ENCODE measurements around the gene ORC2. TPM values are rescaled to one million over a fixed set of nuclear protein-coding genes. Genes with fewer than 3 reads are reported as not detected.
A peak's percentile ranks its signal among the peaks of the same experiment; 100 is the strongest.
"Not testable (repeated sequence)": the region's sequence is repeated elsewhere in the genome, so short reads cannot be mapped to it uniquely, and the experiment has no call there.

Gene ORC2
- total RNA-seq, 2 donors from 2014 or later: 74.6 to 88.0 TPM

GRCh38 chr2:200881715-200882249 lies 81.7 kb downstream of the ORC2 start:
- DNase-seq (ENCODE audit: low spot score in 2 of 2); H3K27ac Mint-ChIP-seq; H3K9me3 Mint-ChIP-seq; ATAC-seq: not testable (repeated sequence)
- H3K36me3 Mint-ChIP-seq: peaks cover 4 to 39% of the 10 kb centered on the region in 2 donors

- DNase-seq (ENCODE audit: low spot score in 2 of 2) (no peak), ATAC-seq (no peak)
- H3K36me3 Mint-ChIP-seq: peaks cover 4 to 51% of the 10 kb centered on the region in 2 donors
- H3K27ac Mint-ChIP-seq: no peak overlapping the region
- H3K9me3 Mint-ChIP-seq: no peaks in the 10 kb centered on the region
These were observed 85.1 kb downstream of the ORC2 start for GRCh38 chr2:200878289-200878880.

- no peak for DNase-seq (ENCODE audit: low spot score in 2 of 2)
- no peak overlapping the region for H3K27ac Mint-ChIP-seq
- H3K36me3 Mint-ChIP-seq: peaks cover 4 to 41% of the 10 kb centered on the region in 2 donors
- H3K9me3 Mint-ChIP-seq: no peaks in the 10 kb centered on the region
- no peak for ATAC-seq
These were observed 86.0 kb downstream of the ORC2 start for GRCh38 chr2:200877443-200877842.

GRCh38 chr2:200873560-200873959 lies 89.9 kb downstream of the ORC2 start:
- H3K9me3 Mint-ChIP-seq: no peaks in the 10 kb centered on the region
- H3K36me3 Mint-ChIP-seq: peaks cover 0 to 27% of the 10 kb centered on the region in 2 donors
- no peak for DNase-seq (ENCODE audit: low spot score in 2 of 2)
- no peak overlapping the region for H3K27ac Mint-ChIP-seq
- no peak for ATAC-seq

- Mint-ChIP-seq H3K9me3 (no peaks in the 10 kb centered on the region), H3K36me3 (peaks cover 0 to 24% of the 10 kb centered on the region in 2 donors), H3K27ac (peak overlapping the region in 1 of 2 donors; percentile 29)
- no peak for ATAC-seq
- DNase-seq (ENCODE audit: low spot score in 2 of 2): no peak
These were observed 92.3 kb downstream of the ORC2 start for GRCh38 chr2:200871151-200871550.

- DNase-seq (ENCODE audit: low spot score in 2 of 2): no peak
- Mint-ChIP-seq H3K27ac (peak overlapping the region in 1 of 2 donors; percentile 15), H3K36me3 (peaks cover 5 to 11% of the 10 kb centered on the region in 2 donors), H3K9me3 (no peaks in the 10 kb centered on the region)
- ATAC-seq: no peak
These were observed 94.4 kb downstream of the ORC2 start for GRCh38 chr2:200869014-200869413.

- Mint-ChIP-seq H3K36me3 (peaks cover 45 to 50% of the 10 kb centered on the region in 2 donors), H3K9me3 (no peaks in the 10 kb centered on the region), H3K27ac (peak within 1 kb of the TSS; percentile 100)
- DNase-seq (ENCODE audit: low spot score in 2 of 2) (peak; percentile 88 to 91), ATAC-seq (peak; percentile 83 to 87)
These were observed 99.1 kb downstream of the ORC2 start, which contains the start of gene CLK1 for GRCh38 chr2:200864176-200865034. CLK1 (minus strand) TSS chr2:200864658; CDS start chr2:200861862, 2,796 bp downstream.

GRCh38 chr2:200863782-200864175 lies 99.7 kb downstream of the ORC2 start:
- peak; percentile 3 to 11 for ATAC-seq
- Mint-ChIP-seq H3K36me3 (peaks cover 46 to 57% of the 10 kb centered on the region in 2 donors), H3K27ac (peak overlapping the region; percentile 100), H3K9me3 (no peaks in the 10 kb centered on the region)
- DNase-seq (ENCODE audit: low spot score in 2 of 2): no peak

GRCh38 chr2:200862532-200863000 lies 100.9 kb downstream of the ORC2 start:
- ATAC-seq: peak; percentile 68 to 70
- Mint-ChIP-seq H3K9me3 (no peaks in the 10 kb centered on the region), H3K36me3 (peaks cover 58 to 69% of the 10 kb centered on the region in 2 donors), H3K27ac (peak overlapping the region; percentile 100)
- DNase-seq (ENCODE audit: low spot score in 2 of 2): peak; percentile 66 to 70

- ATAC-seq (no peak), DNase-seq (ENCODE audit: low spot score in 2 of 2) (no peak)
- Mint-ChIP-seq H3K27ac (peak overlapping the region; percentile 100), H3K9me3 (no peaks in the 10 kb centered on the region), H3K36me3 (peaks cover 61 to 78% of the 10 kb centered on the region in 2 donors)
These were observed 101.8 kb downstream of the ORC2 start for GRCh38 chr2:200861617-200862155.

- H3K27ac Mint-ChIP-seq: peak overlapping the region; percentile 80 to 100
- peak in 1 of 2 donors; percentile 27 for DNase-seq (ENCODE audit: low spot score in 2 of 2)
- peaks cover 61 to 82% of the 10 kb centered on the region in 2 donors for H3K36me3 Mint-ChIP-seq
- ATAC-seq: no peak
- H3K9me3 Mint-ChIP-seq: no peaks in the 10 kb centered on the region
These were observed 103.2 kb downstream of the ORC2 start for GRCh38 chr2:200860092-200860795.

Other genes starting within 250 kb of the ORC2 start
- gene BZW1, start 151.8 kb downstream of the ORC2 start, total RNA-seq: 100 to 1,000 TPM; 492 to 527 TPM
- gene CLK1, start 99.0 kb downstream of the ORC2 start, total RNA-seq: 100 to 1,000 TPM; 138 to 261 TPM
- 10 to 100 TPM; 62.8 to 86.4 TPM for gene PPIL3, start 74.6 kb downstream of the ORC2 start, total RNA-seq
- gene NIF3L1, start 74.3 kb downstream of the ORC2 start, total RNA-seq: 10 to 100 TPM; 17.2 to 36.7 TPM
- gene HYCC2, start 108.0 kb upstream of the ORC2 start, total RNA-seq: 10 to 100 TPM; 20.1 to 42.1 TPM
- 100 to 1,000 TPM; 112 to 128 TPM for gene NDUFB3, start 108.3 kb upstream of the ORC2 start, total RNA-seq
- 100 to 1,000 TPM; 275 to 321 TPM for gene CFLAR, start 152.5 kb upstream of the ORC2 start, total RNA-seq
- gene CASP10, start 219.5 kb upstream of the ORC2 start, total RNA-seq: 10 to 100 TPM; 23.5 to 25.1 TPM